Activated T-cell treated with anti-CD3 and anti-CD28 coated beads for 4 hours (primary cell): ENCODE results near the gene SMIM5.

Source experiments
- DNase-seq: peaks from one replicate; pipeline ENCODE4 v3.0.0-alpha.2; 2020

The SMIM5 gene

GRCh38 chr17:75672011-75672410 lies 38.8 kb downstream of the SMIM5 start:
- no peak for DNase-seq

- no peak for DNase-seq
Observed at GRCh38 chr17:75673487-75673886, 40.3 kb downstream of the SMIM5 start.

GRCh38 chr17:75676461-75676860 lies 43.2 kb downstream of the SMIM5 start:
- no peak for DNase-seq

- DNase-seq: no peak
Observed at GRCh38 chr17:75679706-75680211, 46.5 kb downstream of the SMIM5 start.

GRCh38 chr17:75680431-75680830 lies 47.2 kb downstream of the SMIM5 start:
- no peak for DNase-seq

GRCh38 chr17:75681289-75681688 lies 48.1 kb downstream of the SMIM5 start:
- no peak for DNase-seq

GRCh38 chr17:75683583-75683982 lies 50.3 kb downstream of the SMIM5 start:
- DNase-seq: no peak

GRCh38 chr17:75684249-75684648 lies 51.0 kb downstream of the SMIM5 start:
- no peak for DNase-seq

GRCh38 chr17:75684924-75685323 lies 51.7 kb downstream of the SMIM5 start:
- no peak for DNase-seq

- DNase-seq: no peak
Observed at GRCh38 chr17:75685499-75685898, 52.3 kb downstream of the SMIM5 start.

GRCh38 chr17:75688209-75688825 lies 55.1 kb downstream of the SMIM5 start:
- no peak for DNase-seq

GRCh38 chr17:75689441-75689873 lies 56.2 kb downstream of the SMIM5 start:
- peak; percentile 21 for DNase-seq
